Body of pancreas (tissue), 4 donors: ENCODE measurements around the gene POGZ. TPM values are rescaled to one million over a fixed set of nuclear protein-coding genes. Genes with fewer than 3 reads are reported as not detected.

Source experiments
- ATAC-seq: fragments of 150-250 bp; one replicate; pipeline ENCODE4 v1.9.1; 2016
- DNase-seq, 4 donors: peaks; one replicate each; pipeline ENCODE4 v3.0.0-alpha.2; 2019
- H3K27ac ChIP-seq, 4 donors: fragments of 200-600 bp; sonication (generic); 1 replicate in 3 of 4; 2 replicates in 1 of 4; pipeline versions ENCODE4 v1.5.1 to v1.6.1; 2016 to 2019; ENCODE audit warnings: mild to moderate bottlenecking in 1 of 4, mixed read lengths in 1 of 4, moderate library complexity in 1 of 4
- H3K27me3 ChIP-seq, 2 donors: fragments of 200-600 bp; sonication (generic); one replicate each; pipeline ENCODE4 v1.6.0; 2016; ENCODE audit warnings: mild to moderate bottlenecking in 1 of 2
- H3K36me3 ChIP-seq, 2 donors: fragments of 200-600 bp; sonication (generic); replicated peaks in 1 of 2; 2 replicates each; pipeline ENCODE4 v1.5.1; 2016; ENCODE audit warnings: low read depth in 2 of 2; ENCODE audit not compliant: insufficient read depth in 1 of 2
- H3K4me1 ChIP-seq: fragments of 200-600 bp; sonication (generic); one replicate; pipeline ENCODE4 v1.6.0; 2016
- H3K4me3 ChIP-seq, 2 donors: fragments of 200-600 bp; sonication (generic); 1 replicate in 1 of 2; 2 replicates in 1 of 2; pipeline ENCODE4 v1.5.1; 2016 to 2019
- H3K9me3 ChIP-seq, 3 donors: fragments of 200-600 bp; sonication (generic); 1 replicate in 2 of 3; 2 replicates in 1 of 3; pipeline ENCODE4 v1.5.1; 2016
- CTCF ChIP-seq, 7 experiments: fragments of 450-650 bp in 4 of 7; fragments of 200-600 bp in 3 of 7; sonication (generic) in 3 of 7; IDR thresholded peaks; one replicate each; pipeline ENCODE4 v1.5.1; 2016 to 2019; ENCODE audit warnings: antibody characterized with exemption in 7 of 7
- POLR2A ChIP-seq, 3 donors: fragments of 450-650 bp; IDR thresholded peaks; one replicate each; pipeline ENCODE4 v1.6.1; 2016; ENCODE audit warnings: antibody characterized with exemption in 3 of 3, mild to moderate bottlenecking in 2 of 3
- WGBS, 2 donors: methylation state at CpG; one replicate each; pipeline ENCODE4 v1.1.5; 2017; 5-methylcytosine and 5-hydroxymethylcytosine counted together
- intact Hi-C: fragments of 100-400 bp; cut with DNase I; formaldehyde crosslinking; loops from one replicate; pipeline ENCODE4 v1.15.1; 2023
- total RNA-seq, 2 donors: library from RNA; depleted of rRNA; stranded (reverse); fragments of >200 nt; gene quantifications; one replicate each; pipeline ENCODE4 v1.1.0, GENCODE V29; 2016

POGZ gene
- total RNA-seq, 2 donors from 2014 or later, result 29.8 to 76.8 TPM

GRCh38 chr1:151403612-151404011 lies 55.7 kb downstream of the POGZ start:
- Histone ChIP-seq H3K4me3 (no peak overlapping the region), H3K36me3 (peaks cover 0 to 36% of the 10 kb centered on the region in 2 donors), H3K4me1 (peaks cover 18% of the 10 kb centered on the region), H3K27ac (no peak overlapping the region), H3K27me3 (no peaks in the 10 kb centered on the region), H3K9me3 (no peaks in the 10 kb centered on the region)
- 86 to 88% methylated on average over 3 of the region's 3 CpGs for WGBS, 2 donors
- intact Hi-C loops, result loop anchor here (5.0 kb wide), 1 partner anchor 101 kb away; no protein-coding TSS in a partner anchor
- ATAC-seq (no peak), DNase-seq (no peak)
- TF ChIP-seq CTCF (IDR thresholded peaks at IDR 0.05) (no peak), POLR2A (IDR thresholded peaks at IDR 0.05) (no peak)

- peaks cover 0 to 29% of the 10 kb centered on the region in 2 donors for H3K36me3 ChIP-seq
- DNase-seq, result no peak
- intact Hi-C loops, result loop anchor here (5.0 kb wide), 1 partner anchor 100 kb away; no protein-coding TSS in a partner anchor
- H3K27me3 ChIP-seq, result no peaks in the 10 kb centered on the region
- no peak overlapping the region for H3K27ac ChIP-seq
- WGBS, 2 donors, result 59 to 75% methylated on average over 2 of the region's 2 CpGs
- no peak for ATAC-seq
- H3K9me3 ChIP-seq, result no peaks in the 10 kb centered on the region
- no peak overlapping the region for H3K4me3 ChIP-seq
- H3K4me1 ChIP-seq, result peaks cover 18% of the 10 kb centered on the region
- no peak for TF ChIP-seq CTCF (IDR thresholded peaks at IDR 0.05)
- TF ChIP-seq POLR2A (IDR thresholded peaks at IDR 0.05), result no peak
These were observed 56.5 kb downstream of the POGZ start for GRCh38 chr1:151402764-151403163.

GRCh38 chr1:151401860-151402259 lies 57.4 kb downstream of the POGZ start:
- no peak for DNase-seq
- TF ChIP-seq POLR2A (IDR thresholded peaks at IDR 0.05) (no peak), CTCF (IDR thresholded peaks at IDR 0.05) (no peak)
- intact Hi-C loops, result loop anchor here (5.0 kb wide), 1 partner anchor 100 kb away; no protein-coding TSS in a partner anchor
- Histone ChIP-seq H3K9me3 (no peaks in the 10 kb centered on the region), H3K36me3 (peaks cover 0 to 22% of the 10 kb centered on the region in 2 donors), H3K27me3 (no peaks in the 10 kb centered on the region), H3K4me3 (no peak overlapping the region), H3K27ac (no peak overlapping the region), H3K4me1 (peaks cover 18% of the 10 kb centered on the region)
- no peak for ATAC-seq
- WGBS, 2 donors, result 87 to 100% methylated on average over 2 of the region's 2 CpGs

- 84 to 88% methylated on average over 13 of the region's 13 CpGs for WGBS, 2 donors
- Histone ChIP-seq H3K36me3 (peaks cover 0 to 19% of the 10 kb centered on the region in 2 donors), H3K9me3 (no peaks in the 10 kb centered on the region), H3K4me3 (no peak overlapping the region), H3K4me1 (peaks cover 18% of the 10 kb centered on the region), H3K27me3 (no peaks in the 10 kb centered on the region), H3K27ac (peak overlapping the region in 1 of 4 donors; percentile 85)
- DNase-seq, result no peak
- TF ChIP-seq CTCF (IDR thresholded peaks at IDR 0.05), result no peak
- TF ChIP-seq POLR2A (IDR thresholded peaks at IDR 0.05), result no peak
- ATAC-seq, result no peak
- intact Hi-C loops, result loop anchor here (5.0 kb wide), 1 partner anchor 99 kb away; no protein-coding TSS in a partner anchor
These were observed 58.0 kb downstream of the POGZ start for GRCh38 chr1:151401125-151401788.
